ENCODE measurements around the gene NRG2. TPM values are rescaled to one million over a fixed set of nuclear protein-coding genes. Genes with fewer than 3 reads are reported as not detected.

Gene NRG2
- total RNA-seq, 1 donor from 2014 or later, result 1.4 TPM

- no peak overlapping the region for H3K4me3 Mint-ChIP-seq
- peaks cover 11% of the 10 kb centered on the region for H3K9me3 Mint-ChIP-seq
- no peak for TF ChIP-seq CTCF (conservative IDR thresholded peaks at IDR 0.05)
- H3K4me1 Mint-ChIP-seq (ENCODE audit: unreplicated experiment), result no peaks in the 10 kb centered on the region
- no peaks in the 10 kb centered on the region for H3K36me3 Mint-ChIP-seq
- H3K27me3 Mint-ChIP-seq, result peaks cover 40% of the 10 kb centered on the region
- no peak for DNase-seq (ENCODE audit: extremely low spot score, unreplicated experiment)
- H3K27ac Mint-ChIP-seq, result no peak overlapping the region
Observed at GRCh38 chr5:139817970-139818369, 225.1 kb downstream of the NRG2 start.

- Mint-ChIP-seq H3K9me3 (peaks cover 11% of the 10 kb centered on the region), H3K27me3 (peaks cover 45% of the 10 kb centered on the region)
- no peak for TF ChIP-seq CTCF (conservative IDR thresholded peaks at IDR 0.05)
Observed at GRCh38 chr5:139817362-139817761, 225.7 kb downstream of the NRG2 start.

GRCh38 chr5:139816566-139816965 is 226.5 kb downstream of the NRG2 start:
- no peaks in the 10 kb centered on the region for H3K36me3 Mint-ChIP-seq
- no peak for DNase-seq (ENCODE audit: extremely low spot score, unreplicated experiment)
- H3K27me3 Mint-ChIP-seq, result peaks cover 53% of the 10 kb centered on the region
- H3K4me1 Mint-ChIP-seq (ENCODE audit: unreplicated experiment), result no peaks in the 10 kb centered on the region
- no peak overlapping the region for H3K4me3 Mint-ChIP-seq
- H3K27ac Mint-ChIP-seq, result no peak overlapping the region
- TF ChIP-seq CTCF (conservative IDR thresholded peaks at IDR 0.05), result no peak
- peaks cover 11% of the 10 kb centered on the region for H3K9me3 Mint-ChIP-seq

More at GRCh38 chr5:139817362-139817761, 225.7 kb downstream of the NRG2 start:
- DNase-seq (ENCODE audit: extremely low spot score, unreplicated experiment), result no peak
- H3K36me3 Mint-ChIP-seq, result no peaks in the 10 kb centered on the region
- H3K27ac Mint-ChIP-seq, result no peak overlapping the region
- no peak overlapping the region for H3K4me3 Mint-ChIP-seq
- H3K4me1 Mint-ChIP-seq (ENCODE audit: unreplicated experiment), result no peaks in the 10 kb centered on the region

- Mint-ChIP-seq H3K9me3 (peaks cover 10% of the 10 kb centered on the region), H3K36me3 (no peaks in the 10 kb centered on the region), H3K27me3 (peaks cover 51% of the 10 kb centered on the region), H3K27ac (no peak overlapping the region), H3K4me3 (no peak overlapping the region), H3K4me1 (ENCODE audit: unreplicated experiment) (no peaks in the 10 kb centered on the region)
- no peak for DNase-seq (ENCODE audit: extremely low spot score, unreplicated experiment)
- no peak for TF ChIP-seq CTCF (conservative IDR thresholded peaks at IDR 0.05)
Observed at GRCh38 chr5:139814704-139815280, 228.3 kb downstream of the NRG2 start.

- H3K27ac Mint-ChIP-seq, result no peak overlapping the region
- H3K4me1 Mint-ChIP-seq (ENCODE audit: unreplicated experiment), result no peaks in the 10 kb centered on the region
- no peak overlapping the region for H3K4me3 Mint-ChIP-seq
- H3K27me3 Mint-ChIP-seq, result peaks cover 45% of the 10 kb centered on the region
- H3K9me3 Mint-ChIP-seq, result peaks cover 6% of the 10 kb centered on the region
- no peaks in the 10 kb centered on the region for H3K36me3 Mint-ChIP-seq
- TF ChIP-seq CTCF (conservative IDR thresholded peaks at IDR 0.05), result no peak
- DNase-seq (ENCODE audit: extremely low spot score, unreplicated experiment), result no peak
Observed at GRCh38 chr5:139814191-139814601, 228.9 kb downstream of the NRG2 start.
